ENCODE data around the gene ADCY10. TPM values are rescaled to one million over a fixed set of nuclear protein-coding genes. Genes with fewer than 3 reads are reported as not detected.

The ADCY10 gene
- total and polyA plus RNA-seq, 2 donors (not counting 3 experiments of a cell fraction or from before 2014, with no cell fraction given), result not detected

GRCh38 chr1:167802235-167802634 lies 111.7 kb downstream of the ADCY10 start:
- Histone ChIP-seq H3K4me1 (ENCODE audit: control insufficient read depth, extremely low read depth, insufficient read depth, low read length) (peaks cover 5% of the 10 kb centered on the region), H3K27me3 (ENCODE audit: control insufficient read depth in 2 of 2, insufficient read depth in 2 of 2, low read length in 2 of 2) (no peaks in the 10 kb centered on the region), H4K20me1 (replicated peaks; ENCODE audit: control insufficient read depth, extremely low read depth, insufficient read depth, low read length) (no peaks in the 10 kb centered on the region), H2AFZ (ENCODE audit: low read depth, low read length) (no peak overlapping the region), H3K36me3 (ENCODE audit: control insufficient read depth in 2 of 2, extremely low read depth in 1 of 2, insufficient read depth in 2 of 2, low read length in 2 of 2) (no peaks in the 10 kb centered on the region), H3K9me3 (replicated peaks; ENCODE audit: control insufficient read depth, insufficient read depth, low read length) (no peaks in the 10 kb centered on the region), H3K27ac (ENCODE audit: insufficient read depth, low read depth, low read length) (no peak overlapping the region), H3K4me3 (replicated peaks in 1 of 3; ENCODE audit: insufficient read depth in 1 of 3, low read depth in 1 of 3, low read length in 3 of 3) (no peak overlapping the region), H3K4me2 (ENCODE audit: insufficient read depth, low read length) (no peak overlapping the region), H3K9me1 (replicated peaks; ENCODE audit: control insufficient read depth, extremely low read depth, insufficient read depth, low read length) (no peaks in the 10 kb centered on the region), H3K79me2 (ENCODE audit: control insufficient read depth, insufficient read depth, low read length) (no peaks in the 10 kb centered on the region), H3K9ac (replicated peaks; ENCODE audit: extremely low read depth, insufficient read depth, low read length) (no peak overlapping the region)
- FAIRE-seq, result no peak
- TF ChIP-seq FOS (IDR thresholded peaks at IDR 0.05; ENCODE audit: borderline replicate concordance, insufficient read depth, low read length) (no peak), POLR2AphosphoS5 (IDR thresholded peaks at IDR 0.05; ENCODE audit: insufficient read depth, low read depth, low read length) (no peak), POLR2A (IDR thresholded peaks at IDR 0.05; ENCODE audit: low read depth, low read length) (no peak), MAX (IDR thresholded peaks at IDR 0.05; ENCODE audit: insufficient read depth, insufficient read length) (no peak), GATA2 (IDR thresholded peaks at IDR 0.05; ENCODE audit: insufficient read depth, insufficient read length, low read depth, low read length) (no peak), EZH2 (IDR thresholded peaks at IDR 0.05; ENCODE audit: borderline replicate concordance, low read depth, low read length, severe bottlenecking) (no peak), CTCF (IDR thresholded peaks at IDR 0.05; ENCODE audit: extremely low read depth in 1 of 2, insufficient read depth in 1 of 2, low read depth in 1 of 2, low read length in 2 of 2) (no peak), JUN (IDR thresholded peaks at IDR 0.05; ENCODE audit: borderline replicate concordance, insufficient read depth, insufficient read length, low read depth) (no peak), MYC (IDR thresholded peaks at IDR 0.05; ENCODE audit: low read depth, low read length) (no peak)
- intact Hi-C loops (cut with micrococcal nuclease), result loop anchor here (5.0 kb wide), 2 partner anchors 135 to 245 kb away; partner anchors contain the start of genes DCAF6 and MPC2
- CTCF ChIA-PET, result interaction anchor here (0.9 to 3.3 kb wide), 3 partner anchors 10 to 280 kb away, joined by 4 to 11 read pairs (median 4); partner anchors contain the start of gene MPZL1
- no peak for DNase-seq (ENCODE audit: low read depth, low spot score)
- dilution Hi-C loops (cut with MboI; ENCODE audit: extremely low pct_ligation_motif_present, low sequenced_read_pairs), result no loop called here
- BruUV-seq (replicated peaks), result no TSS peak
- POLR2A ChIA-PET, result no interaction called here
